HK-2 (cell line): ENCODE measurements around the gene JMJD1C.
A peak's percentile ranks its signal among the peaks of the same experiment; 100 is the strongest.
"Not testable (repeated sequence)": the region's sequence is repeated elsewhere in the genome, so short reads cannot be mapped to it uniquely, and the experiment has no call there.

Source experiments
- DNase-seq: peaks from one replicate; pipeline ENCODE4 v3.0.0-alpha.2; 2018; ENCODE audit not compliant: unreplicated experiment

JMJD1C gene

GRCh38 chr10:63465293-63466143 lies at the start of gene JMJD1C:
JMJD1C (minus strand) TSS chr10:63465977; CDS start chr10:63465662, 315 bp downstream.
- DNase-seq, result peak; percentile 88

GRCh38 chr10:63515002-63515763 lies 49.4 kb upstream of the JMJD1C start:
- DNase-seq, result peak; percentile 26

- no peak for DNase-seq
Measured at GRCh38 chr10:63506554-63506953, 40.8 kb upstream of the JMJD1C start.

GRCh38 chr10:63505562-63505961 lies 39.8 kb upstream of the JMJD1C start:
- DNase-seq, result no peak

- no peak for DNase-seq
Measured at GRCh38 chr10:63504145-63504881, 38.5 kb upstream of the JMJD1C start.

GRCh38 chr10:63503395-63503794 lies 37.6 kb upstream of the JMJD1C start:
- no peak for DNase-seq

- DNase-seq, result no peak
Measured at GRCh38 chr10:63502832-63503231, 37.1 kb upstream of the JMJD1C start.

GRCh38 chr10:63501954-63502353 lies 36.2 kb upstream of the JMJD1C start:
- DNase-seq, result no peak

GRCh38 chr10:63500551-63500950 lies 34.8 kb upstream of the JMJD1C start:
- DNase-seq, result not testable (repeated sequence)

GRCh38 chr10:63498665-63499064 lies 32.9 kb upstream of the JMJD1C start:
- DNase-seq, result no peak

GRCh38 chr10:63497321-63497720 lies 31.5 kb upstream of the JMJD1C start:
- no peak for DNase-seq

- no peak for DNase-seq
Measured at GRCh38 chr10:63496561-63496960, 30.8 kb upstream of the JMJD1C start.

GRCh38 chr10:63494951-63495350 lies 29.2 kb upstream of the JMJD1C start:
- DNase-seq, result no peak

- no peak for DNase-seq
Measured at GRCh38 chr10:63493004-63493403, 27.2 kb upstream of the JMJD1C start.

- not testable (repeated sequence) for DNase-seq
Measured at GRCh38 chr10:63492317-63492690, 26.5 kb upstream of the JMJD1C start.

- no peak for DNase-seq
Measured at GRCh38 chr10:63491588-63492316, 26.0 kb upstream of the JMJD1C start.

- no peak for DNase-seq
Measured at GRCh38 chr10:63489838-63490237, 24.1 kb upstream of the JMJD1C start.

GRCh38 chr10:63487990-63488389 lies 22.2 kb upstream of the JMJD1C start:
- DNase-seq, result no peak

GRCh38 chr10:63483983-63484382 lies 18.2 kb upstream of the JMJD1C start:
- DNase-seq, result no peak

- DNase-seq, result no peak
Measured at GRCh38 chr10:63481815-63482421, 16.1 kb upstream of the JMJD1C start.

- no peak for DNase-seq
Measured at GRCh38 chr10:63480237-63480636, 14.5 kb upstream of the JMJD1C start.
